Activated CD4-positive, alpha-beta T cell treated with anti-CD3 and anti-CD28 coated beads, Interleukin-10, Interleukin-2, amounts not matched to agents 100 ng/mL and 50 ng/mL, durations not matched to agents 16 hours and 8 hours (primary cell): ENCODE results near the gene PTGIS.

Source experiments
- DNase-seq: peaks from one replicate; pipeline ENCODE4 v3.0.0-alpha.2; 2020

Gene PTGIS

GRCh38 chr20:49595346-49595745 is 27.4 kb upstream of the PTGIS start:
- no peak for DNase-seq

DNA sequence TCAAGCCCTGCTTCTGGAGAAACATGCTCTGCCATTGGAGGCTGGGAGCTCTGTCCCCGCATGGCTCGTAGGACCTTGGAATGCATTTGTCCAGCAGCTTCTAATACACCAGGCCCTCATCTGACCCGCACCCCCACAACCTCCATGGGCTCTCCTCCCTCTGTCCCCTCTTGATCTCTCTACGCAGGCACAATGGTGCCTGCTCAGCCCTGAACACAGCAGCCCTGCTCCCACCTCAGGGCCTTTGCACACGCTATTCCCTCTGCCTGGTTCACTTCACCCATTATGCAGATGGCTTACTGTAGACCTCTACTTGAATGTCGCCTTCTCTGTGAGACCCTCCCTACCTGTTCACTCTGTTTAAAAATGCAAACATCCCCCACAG is 27.0 kb upstream of the PTGIS start:
- no peak for DNase-seq

- DNase-seq, result peak; percentile 96
Measured at GRCh38 chr20:49594143-49594930, 26.4 kb upstream of the PTGIS start.

- DNase-seq, result peak; percentile 84
Measured at GRCh38 chr20:49593466-49594142, 25.7 kb upstream of the PTGIS start.

GRCh38 chr20:49592120-49592519 is 24.2 kb upstream of the PTGIS start:
- DNase-seq, result peak; percentile 21

DNA sequence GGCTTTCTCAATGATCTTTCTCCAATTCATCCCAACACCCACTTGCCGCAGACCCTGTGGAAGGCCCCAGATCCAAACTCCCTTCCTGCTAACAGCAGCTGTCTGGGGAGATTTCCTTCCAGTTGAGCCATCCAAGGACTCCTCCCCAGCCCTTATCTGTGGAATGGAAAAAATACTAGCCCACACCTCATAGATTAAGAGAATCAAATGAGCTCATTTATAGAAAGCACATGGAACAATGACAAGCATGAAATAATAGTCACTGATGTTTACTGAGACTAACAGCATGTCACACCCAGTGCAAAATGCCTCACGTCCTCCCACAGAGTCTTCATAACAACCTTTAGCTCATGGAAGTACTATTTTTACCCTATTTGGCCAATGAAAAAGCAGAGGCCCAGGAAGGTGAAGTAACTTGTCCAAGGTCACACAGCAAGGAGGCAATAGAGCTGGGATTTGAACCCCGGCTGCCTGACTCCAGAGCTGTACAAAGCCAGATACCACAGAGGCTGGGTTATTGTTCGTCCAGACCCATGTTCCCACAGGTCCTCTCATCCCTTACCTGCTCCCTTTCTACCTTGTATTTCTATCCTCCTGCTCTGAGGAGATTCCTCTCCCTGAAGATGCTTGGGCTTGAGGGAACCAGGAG is 23.4 kb upstream of the PTGIS start:
- DNase-seq, result peak; percentile 61

DNA sequence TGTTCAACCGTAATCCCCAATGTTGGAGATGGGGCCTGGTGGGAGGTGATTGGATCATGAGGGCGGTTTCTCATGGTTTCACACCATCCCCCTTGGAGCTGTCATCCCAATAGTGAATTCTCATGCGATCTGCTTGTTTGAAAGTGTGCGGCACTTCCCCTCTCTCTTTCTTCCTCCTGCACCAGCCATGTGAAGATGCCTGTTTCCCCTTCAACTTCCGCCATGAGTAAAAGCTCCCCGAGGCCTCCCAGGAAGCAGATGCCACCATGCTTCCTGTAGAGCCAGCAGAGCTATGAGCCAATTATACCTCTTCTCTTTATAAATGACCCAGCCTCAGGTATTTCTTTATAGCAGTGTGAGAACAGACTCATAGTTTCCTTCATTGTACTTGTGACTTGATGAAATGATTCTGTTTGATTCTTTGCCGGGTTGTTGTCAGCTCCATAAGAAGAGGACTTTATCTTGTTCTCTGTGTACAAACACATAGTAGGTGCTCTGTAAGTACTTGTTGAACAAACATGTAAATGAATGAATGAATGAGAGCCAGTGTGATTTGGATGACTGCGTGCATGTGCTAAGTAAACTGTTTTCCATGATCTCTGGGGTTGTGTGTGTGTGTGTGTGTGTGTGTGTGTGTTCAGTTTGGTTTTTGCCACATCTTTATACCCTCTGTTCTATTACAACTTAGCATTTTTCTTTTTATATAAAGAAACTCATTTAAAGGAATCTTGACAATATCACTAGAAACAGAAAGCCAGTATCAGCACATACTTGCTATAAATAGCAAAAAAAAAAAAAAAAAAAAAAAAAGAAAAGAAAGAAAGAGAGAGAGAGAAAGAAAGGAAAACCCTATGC is 22.5 kb upstream of the PTGIS start:
- peak; percentile 67 for DNase-seq

DNA sequence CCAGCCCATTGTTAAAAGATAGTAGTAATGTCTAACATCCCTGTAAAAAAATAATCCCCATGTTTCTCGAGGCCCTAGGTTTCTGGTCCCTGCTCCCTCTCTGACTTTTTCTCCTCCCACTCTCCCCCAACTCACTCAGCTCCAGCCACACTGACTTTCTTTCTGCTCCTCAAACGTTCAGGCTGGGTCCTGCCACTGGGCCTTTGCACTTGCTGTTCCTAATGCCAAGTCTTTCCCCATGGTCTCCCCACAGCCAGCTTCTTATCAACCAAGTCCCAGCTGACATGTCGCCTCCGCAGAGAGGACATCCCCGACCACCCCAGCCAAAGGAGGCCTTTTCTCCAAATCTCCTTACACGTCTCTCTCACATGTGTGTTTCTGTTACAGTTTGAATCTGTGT is 21.8 kb upstream of the PTGIS start:
- DNase-seq, result no peak

- DNase-seq, result no peak
Measured at GRCh38 chr20:49587111-49587570, 19.2 kb upstream of the PTGIS start.

GRCh38 chr20:49585585-49586245 is 17.8 kb upstream of the PTGIS start:
- DNase-seq, result no peak

- no peak for DNase-seq
Measured at GRCh38 chr20:49584418-49585382, 16.8 kb upstream of the PTGIS start.

DNA sequence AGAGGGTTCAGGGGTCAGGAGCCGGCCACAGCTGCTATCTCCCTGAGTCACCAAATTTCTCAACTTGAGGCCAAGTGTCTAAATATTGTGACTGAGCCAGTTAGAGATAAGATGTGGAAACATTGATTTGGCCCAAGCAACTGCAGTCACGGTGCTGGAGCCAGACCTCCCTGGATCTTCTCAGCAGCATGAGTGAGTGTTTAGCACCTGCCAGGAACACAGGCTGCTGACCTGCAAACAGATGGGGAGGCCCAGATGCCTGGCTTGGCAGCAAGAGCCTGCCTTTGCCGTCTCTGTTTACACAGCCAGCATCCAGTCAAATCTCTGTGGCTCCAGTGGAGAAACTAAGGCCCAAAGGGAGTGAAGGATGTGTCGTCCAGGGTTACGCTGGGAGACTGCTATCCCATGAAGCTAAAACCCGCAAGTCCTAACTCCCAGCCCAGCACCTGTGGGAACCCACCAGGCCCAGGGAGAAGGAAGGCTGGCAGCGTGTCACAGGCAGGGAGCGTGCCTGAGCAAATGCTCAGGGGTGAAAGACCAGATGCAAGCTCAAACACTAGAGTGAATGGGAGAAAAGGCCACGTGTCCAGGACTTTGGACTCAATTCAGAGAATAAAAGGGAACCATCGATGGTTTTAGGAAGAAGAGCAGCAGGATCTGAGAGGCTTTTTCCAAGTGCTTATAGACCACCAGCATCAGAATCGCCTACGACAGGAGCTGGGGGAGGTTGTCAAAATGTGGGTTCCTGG is 15.9 kb upstream of the PTGIS start:
- no peak for DNase-seq

DNA sequence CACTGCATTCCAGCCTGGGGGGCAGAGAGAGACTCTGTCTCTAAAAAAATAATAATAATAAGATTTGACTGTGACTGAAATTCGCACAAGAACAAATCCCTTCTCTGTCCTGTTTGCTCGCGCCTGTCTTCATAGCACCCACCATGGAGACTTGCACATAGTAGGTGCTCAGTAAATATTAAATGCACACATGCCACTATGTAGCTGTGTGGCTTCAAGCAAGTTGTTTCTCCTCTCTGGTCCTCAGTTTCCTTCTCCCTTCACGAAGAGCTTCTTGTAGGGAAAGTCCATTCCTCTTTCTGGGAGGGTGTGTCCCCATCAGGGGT is 15.4 kb upstream of the PTGIS start:
- DNase-seq, result no peak

GRCh38 chr20:49582413-49583334 is 14.7 kb upstream of the PTGIS start:
- DNase-seq, result no peak

DNA sequence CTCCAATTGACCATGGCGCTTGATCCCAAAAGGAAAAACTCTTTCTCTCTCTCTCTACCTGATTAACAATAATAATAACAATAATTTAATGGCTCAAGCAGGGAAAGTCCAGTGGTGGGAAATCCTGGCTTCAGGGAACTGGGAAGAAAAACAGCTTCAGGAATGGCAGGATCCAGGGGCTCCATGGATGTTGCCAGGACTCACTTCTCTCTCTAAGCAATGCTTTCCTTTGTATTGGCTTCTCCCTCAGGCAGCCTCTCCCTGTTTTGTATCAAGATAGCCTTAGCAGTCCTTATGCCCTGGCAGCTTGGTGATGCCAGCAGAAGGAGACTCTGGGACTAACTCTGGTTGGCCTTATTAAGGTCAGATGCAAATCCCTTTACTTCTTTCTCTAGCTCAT is 13.5 kb upstream of the PTGIS start:
- DNase-seq, result no peak

- no peak for DNase-seq
Measured at GRCh38 chr20:49580813-49581174, 12.9 kb upstream of the PTGIS start.

DNA sequence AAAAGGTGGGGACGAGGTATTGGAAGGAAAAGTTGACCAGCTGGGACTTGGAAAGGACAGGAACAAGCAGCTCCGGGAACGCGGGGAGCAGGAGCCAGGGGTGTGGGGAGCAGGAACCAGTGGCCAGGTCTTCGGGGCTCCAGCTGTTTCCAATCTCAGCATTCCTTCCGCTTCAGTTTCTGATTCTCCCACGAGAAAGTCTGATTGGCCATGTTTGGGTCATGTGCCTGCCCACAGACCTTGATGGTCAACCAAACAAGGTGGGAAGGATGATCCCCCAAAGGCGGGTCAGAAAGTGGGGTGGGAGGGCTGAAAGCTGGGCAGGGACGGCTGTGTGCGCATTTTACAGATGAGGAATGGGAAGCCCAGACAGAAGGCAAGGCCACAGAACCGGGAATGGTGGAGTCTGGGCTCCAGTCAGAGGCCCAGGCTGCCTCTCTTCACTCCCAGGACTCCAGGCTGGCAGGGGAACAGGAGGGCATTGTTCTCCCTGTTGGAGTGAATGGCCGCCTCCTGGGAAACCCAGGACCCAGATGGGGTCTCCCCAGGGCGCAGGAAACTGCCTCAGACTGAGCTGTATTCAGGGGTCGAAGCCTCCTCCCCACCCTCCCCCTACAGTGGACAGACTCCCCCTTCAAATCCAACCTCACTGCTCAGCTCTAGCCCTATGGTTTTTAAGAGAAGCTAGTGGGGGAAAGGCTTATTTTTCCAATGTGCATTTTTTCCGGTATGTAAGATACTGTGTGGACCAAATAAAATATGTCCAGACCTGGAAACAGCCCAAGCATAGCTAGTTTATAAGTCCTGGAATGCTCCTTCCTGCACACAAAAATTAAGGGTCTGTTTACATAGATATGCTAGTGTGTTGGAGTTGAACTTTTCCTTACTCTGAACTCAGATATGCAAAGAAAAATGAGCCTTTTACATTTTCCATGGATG is 12.2 kb upstream of the PTGIS start:
- DNase-seq, result no peak

DNA sequence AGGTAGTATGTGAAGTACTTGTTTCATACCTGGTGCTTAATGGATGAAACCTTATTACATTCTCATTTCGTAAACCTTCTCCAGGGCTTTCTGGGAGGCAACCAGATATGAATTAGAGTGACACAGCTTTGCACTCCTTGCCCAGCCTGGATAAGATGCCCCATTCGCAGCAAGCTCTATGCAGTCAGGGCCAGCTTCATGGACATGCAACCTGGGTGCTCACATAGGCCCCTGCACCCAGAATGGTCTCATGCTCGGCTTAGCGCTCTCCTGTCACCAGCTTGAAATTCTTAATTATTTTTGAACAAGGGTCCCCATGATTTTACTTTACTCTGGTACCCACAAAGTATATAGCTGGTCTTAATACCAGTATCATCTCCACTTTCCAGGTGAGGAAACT is 11.3 kb upstream of the PTGIS start:
- no peak for DNase-seq
